Keratinocyte (primary cell): ENCODE results near the gene RNU6-9.

Experiments used
- CTCF ChIP-seq, 3 experiments: IDR thresholded peaks in 1 of 3; conservative IDR thresholded peaks in 1 of 3; optimal IDR thresholded peaks in 1 of 3; 2 replicates in 2 of 3; 3 replicates in 1 of 3; pipeline versions ENCODE3 to v1.5.1; 2011; ENCODE audit warnings: low read length in 3 of 3, mild to moderate bottlenecking in 3 of 3, moderate library complexity in 2 of 3, control low read depth in 1 of 3, inconsistent platforms in 1 of 3; ENCODE audit not compliant: insufficient read depth in 2 of 3; ENCODE audit errors: extremely low read depth in 1 of 3
- EZH2 ChIP-seq: IDR thresholded peaks from one replicate; pipeline ENCODE4 v1.6.1; 2012; ENCODE audit warnings: inconsistent platforms, mild to moderate bottlenecking, low read length, moderate library complexity

GRCh38 chr19:927351-927779 lies 34.1 kb downstream of the RNU6-9 start:
- no peak for TF ChIP-seq CTCF (optimal IDR thresholded peaks at IDR 0.05 in 1 of 3, IDR thresholded peaks at IDR 0.05 in 1 of 3, conservative IDR thresholded peaks at IDR 0.05 in 1 of 3; ENCODE audit: extremely low read depth in 1 of 3, insufficient read depth in 2 of 3, low read length in 3 of 3)
- TF ChIP-seq EZH2, result no peak
